ENCODE data around the gene EBPL. TPM values are rescaled to one million over a fixed set of nuclear protein-coding genes. Genes with fewer than 3 reads are reported as not detected.
"Not testable (repeated sequence)": the region's sequence is repeated elsewhere in the genome, so short reads cannot be mapped to it uniquely, and the experiment has no call there.

The EBPL gene
- total RNA-seq, 1 donor = 47.0 TPM

DNA sequence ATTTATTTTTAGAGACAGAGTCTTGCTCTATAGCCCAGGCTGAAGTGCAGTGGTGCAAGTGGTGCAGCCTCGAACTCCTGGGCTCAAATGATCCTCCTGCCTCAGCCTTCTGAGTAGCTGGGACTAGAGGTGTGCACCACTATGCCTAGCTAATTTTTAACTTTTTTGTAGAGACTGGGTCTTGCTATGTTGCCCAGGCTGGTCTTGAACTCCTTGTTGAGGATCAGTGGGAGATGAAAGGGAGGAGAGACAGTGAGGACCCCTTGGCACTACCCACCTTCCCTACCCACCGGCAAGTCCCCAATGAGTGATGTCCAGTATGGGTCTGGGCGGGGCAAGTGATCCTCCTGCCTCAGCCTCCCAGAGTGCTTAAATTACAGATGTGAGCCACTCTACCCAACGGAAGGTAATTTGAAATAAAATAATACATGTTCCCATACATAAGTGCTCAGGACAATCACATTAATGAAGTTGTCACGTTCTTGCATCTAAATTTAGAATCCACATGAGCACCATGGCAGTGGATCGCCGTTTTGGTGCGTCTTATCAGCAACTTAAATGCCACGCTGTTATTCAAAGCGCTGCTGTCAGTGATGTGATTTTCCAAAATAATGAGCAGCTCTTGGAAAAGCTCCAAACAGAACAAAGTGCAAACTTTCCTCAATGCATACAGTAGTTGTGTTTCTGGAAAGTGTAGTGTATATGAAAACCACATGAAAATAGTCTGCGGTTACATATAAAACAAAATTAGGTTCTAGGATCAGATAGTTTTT, 68.9 kb downstream of the EBPL start:
- H3K4me3 ChIP-seq (ENCODE audit: low read depth, low read length) = no peak overlapping the region
- peak; percentile 36 for DNase-seq (ENCODE audit: low read depth)
- TF ChIP-seq, protein P1, sequence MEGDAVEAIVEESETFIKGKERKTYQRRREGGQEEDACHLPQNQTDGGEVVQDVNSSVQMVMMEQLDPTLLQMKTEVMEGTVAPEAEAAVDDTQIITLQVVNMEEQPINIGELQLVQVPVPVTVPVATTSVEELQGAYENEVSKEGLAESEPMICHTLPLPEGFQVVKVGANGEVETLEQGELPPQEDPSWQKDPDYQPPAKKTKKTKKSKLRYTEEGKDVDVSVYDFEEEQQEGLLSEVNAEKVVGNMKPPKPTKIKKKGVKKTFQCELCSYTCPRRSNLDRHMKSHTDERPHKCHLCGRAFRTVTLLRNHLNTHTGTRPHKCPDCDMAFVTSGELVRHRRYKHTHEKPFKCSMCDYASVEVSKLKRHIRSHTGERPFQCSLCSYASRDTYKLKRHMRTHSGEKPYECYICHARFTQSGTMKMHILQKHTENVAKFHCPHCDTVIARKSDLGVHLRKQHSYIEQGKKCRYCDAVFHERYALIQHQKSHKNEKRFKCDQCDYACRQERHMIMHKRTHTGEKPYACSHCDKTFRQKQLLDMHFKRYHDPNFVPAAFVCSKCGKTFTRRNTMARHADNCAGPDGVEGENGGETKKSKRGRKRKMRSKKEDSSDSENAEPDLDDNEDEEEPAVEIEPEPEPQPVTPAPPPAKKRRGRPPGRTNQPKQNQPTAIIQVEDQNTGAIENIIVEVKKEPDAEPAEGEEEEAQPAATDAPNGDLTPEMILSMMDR (IDR thresholded peaks at IDR 0.05; ENCODE audit: insufficient read depth, low read length) = no peak

- DNase-seq (ENCODE audit: low read depth) = no peak
- no peak overlapping the region for H3K4me3 ChIP-seq (ENCODE audit: low read depth, low read length)
- TF ChIP-seq, protein P1 (IDR thresholded peaks at IDR 0.05; ENCODE audit: insufficient read depth, low read length) = no peak
Measured at GRCh38 chr13:49620170-49620621, 71.1 kb downstream of the EBPL start.

DNA sequence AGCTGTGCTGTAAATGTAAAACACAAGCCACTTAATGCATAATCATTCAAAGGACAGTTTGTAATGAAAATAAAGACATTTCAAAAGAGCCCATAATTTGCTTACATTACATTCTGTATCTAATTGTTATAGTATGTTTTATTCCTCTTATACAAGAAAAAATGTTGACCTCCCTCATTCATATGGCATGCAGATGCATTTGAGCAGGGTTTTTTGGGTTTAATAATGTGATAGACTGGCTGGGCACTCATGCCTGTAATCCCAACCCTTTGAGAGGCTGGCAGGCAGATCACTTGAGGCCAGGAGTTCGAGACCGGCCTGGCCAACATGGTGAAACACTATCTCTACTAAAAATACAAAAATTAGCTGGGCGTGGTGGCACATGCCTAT, 74.6 kb downstream of the EBPL start:
- TF ChIP-seq, protein P1 (IDR thresholded peaks at IDR 0.05; ENCODE audit: insufficient read depth, low read length) = no peak
- no peak overlapping the region for H3K4me3 ChIP-seq (ENCODE audit: low read depth, low read length)
- no peak for DNase-seq (ENCODE audit: low read depth)

DNA sequence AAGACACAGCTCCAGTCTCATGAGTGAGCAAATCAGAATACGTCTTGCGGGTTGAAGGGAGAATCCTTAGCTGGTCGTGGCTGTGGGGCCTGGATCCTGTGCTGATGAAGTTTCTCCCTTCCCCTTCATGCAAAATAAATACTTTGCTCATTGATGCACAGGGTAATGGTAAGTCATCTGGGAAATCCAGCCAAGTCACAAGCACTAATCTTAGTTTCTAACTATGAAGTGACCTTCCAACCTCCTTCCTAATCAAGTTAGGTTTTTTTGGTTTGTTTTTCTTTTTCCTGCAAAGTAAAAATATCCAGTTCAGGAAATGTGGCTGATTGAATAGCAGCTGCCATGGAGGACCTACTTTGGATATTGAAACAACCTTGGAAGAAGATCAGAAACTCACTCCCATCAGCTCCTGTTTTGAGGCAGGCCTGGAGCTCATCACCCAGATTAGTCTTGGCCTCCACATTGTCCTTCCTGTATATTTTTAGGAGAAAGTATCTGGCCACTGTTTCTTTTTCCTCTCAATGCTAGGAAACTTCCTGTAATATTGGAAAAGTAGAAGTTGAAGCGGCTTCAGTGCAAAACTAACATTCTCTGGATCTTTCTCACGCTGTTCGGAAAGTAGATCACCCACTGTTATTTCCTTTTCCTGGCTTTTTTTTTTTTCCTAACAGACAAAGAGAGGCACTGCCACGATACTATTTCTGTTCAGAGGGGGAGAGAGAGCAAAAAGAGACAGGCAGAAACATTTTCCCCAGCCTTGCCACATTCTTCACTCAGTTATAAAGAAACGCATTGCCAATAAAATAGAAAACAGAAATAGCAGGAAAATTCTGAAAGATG, 75.2 kb downstream of the EBPL start:
- TF ChIP-seq, protein P1 (IDR thresholded peaks at IDR 0.05; ENCODE audit: insufficient read depth, low read length) = no peak
- no peak overlapping the region for H3K4me3 ChIP-seq (ENCODE audit: low read depth, low read length)
- peak; percentile 19 for DNase-seq (ENCODE audit: low read depth)

- H3K4me3 ChIP-seq (ENCODE audit: low read depth, low read length); DNase-seq (ENCODE audit: low read depth): not testable (repeated sequence)
Measured at GRCh38 chr13:49612042-49612441, 79.2 kb downstream of the EBPL start.

Other genes with a start within 250 kb of the EBPL start
- 19.9 and 23.3 TPM in 2 replicates for gene CAB39L, start 247.4 kb downstream of the EBPL start, total RNA-seq (ENCODE audit: low replicate concordance)
- gene SETDB2, start 247.2 kb downstream of the EBPL start, total RNA-seq (ENCODE audit: low replicate concordance) = 6.1 and 11.0 TPM in 2 replicates
- 13.3 and 33.7 TPM in 2 replicates for gene PHF11, start 195.5 kb downstream of the EBPL start, total RNA-seq (ENCODE audit: low replicate concordance)
- 24.0 and 40.7 TPM in 2 replicates for gene RCBTB1, start 105.9 kb downstream of the EBPL start, total RNA-seq (ENCODE audit: low replicate concordance)
- gene ARL11, start 63.0 kb downstream of the EBPL start, total RNA-seq (ENCODE audit: low replicate concordance) = not detected in 2 replicates
- gene KPNA3, start 101.2 kb upstream of the EBPL start, total RNA-seq (ENCODE audit: low replicate concordance) = 20.3 and 46.6 TPM in 2 replicates
- gene SPRYD7, start 244.9 kb upstream of the EBPL start, total RNA-seq (ENCODE audit: low replicate concordance) = 2.4 and 5.3 TPM in 2 replicates

All from fibroblast of the aortic adventitia (primary cell).